ENCODE results near the gene MMADHC.

The MMADHC gene

GRCh38 chr2:149544692-149545091 is 42.9 kb downstream of the MMADHC start:
- DNase-seq = no peak

- no peak for DNase-seq
These were observed 43.7 kb downstream of the MMADHC start for GRCh38 chr2:149543845-149544244.

DNA sequence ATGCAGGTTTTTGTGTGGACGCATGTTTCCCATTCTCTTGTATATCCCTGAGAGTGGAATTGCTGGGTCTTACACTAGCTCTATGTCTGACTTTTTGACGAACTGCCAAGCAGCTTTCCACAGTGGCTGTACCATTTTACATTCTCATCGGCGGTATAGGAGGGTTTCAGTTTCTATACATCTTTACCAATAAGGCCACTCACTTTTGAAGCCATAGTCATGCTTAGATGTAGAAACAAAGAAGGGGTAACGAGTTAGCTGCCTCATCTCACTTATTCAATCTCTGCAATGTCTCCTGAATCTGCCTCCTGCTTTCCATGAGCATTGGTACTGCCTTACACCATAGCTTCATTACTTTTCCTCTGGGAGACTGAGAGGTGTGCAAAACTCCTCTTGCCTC is 47.4 kb downstream of the MMADHC start:
- no peak for DNase-seq

DNA sequence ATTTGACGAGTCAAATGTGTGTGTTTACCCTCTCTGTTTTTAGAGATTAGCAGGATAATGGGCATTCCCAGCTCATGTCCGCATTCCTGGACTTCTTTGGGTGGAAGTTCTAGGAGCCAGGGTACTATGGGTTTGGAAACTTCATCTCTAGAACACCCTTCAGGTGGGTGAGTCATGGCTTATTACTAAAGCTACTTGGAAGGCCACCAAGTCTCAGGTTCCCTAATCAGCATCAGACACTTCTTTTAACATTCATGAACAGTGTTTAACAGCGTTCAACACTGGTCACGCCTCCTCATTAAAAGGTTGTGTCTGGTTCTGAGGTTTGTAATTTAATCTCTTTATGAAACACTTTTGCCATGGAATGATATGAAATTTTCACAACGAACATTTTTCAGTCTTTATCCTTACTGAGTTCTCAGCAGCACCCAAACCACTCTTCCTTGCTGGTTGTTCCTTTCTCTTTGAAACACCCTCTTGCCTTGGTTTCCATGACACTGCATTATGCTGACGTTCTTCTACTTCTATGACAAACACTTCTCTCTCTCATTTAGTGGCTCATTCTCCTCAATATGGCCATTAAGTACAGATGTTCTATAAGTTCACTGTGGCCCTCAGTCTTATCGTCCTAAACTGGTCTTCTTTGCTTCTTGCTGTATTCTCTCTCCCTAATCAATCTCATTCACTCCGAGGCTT is 49.3 kb downstream of the MMADHC start:
- no peak for DNase-seq

DNA sequence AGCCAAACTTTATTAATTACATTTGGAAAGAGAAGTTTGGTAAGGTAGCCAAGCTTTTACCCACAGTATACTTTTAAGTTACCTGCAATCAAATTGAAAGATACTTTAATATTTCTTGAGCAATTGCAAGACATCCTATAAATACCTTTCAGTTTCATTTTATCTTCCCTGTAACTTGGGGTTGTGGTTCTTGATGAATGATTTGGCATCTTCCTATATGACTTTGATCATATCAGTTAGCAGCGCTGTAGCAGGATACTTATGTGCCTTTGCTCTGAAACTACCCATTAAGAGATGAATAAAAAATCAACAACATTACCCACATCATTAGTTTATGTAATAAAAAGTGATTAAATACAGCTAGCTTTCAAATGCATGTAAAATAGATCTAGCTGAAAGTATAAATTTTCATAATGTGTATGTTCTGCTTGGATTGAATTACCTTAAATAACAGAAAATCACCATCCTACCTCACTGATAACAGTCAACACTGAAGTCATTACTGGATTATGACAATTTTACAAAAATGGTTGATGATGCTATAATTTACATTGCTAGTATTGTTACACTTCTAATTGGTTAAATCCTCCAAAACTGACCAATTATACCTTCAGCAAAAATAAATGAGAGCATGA is 50.4 kb downstream of the MMADHC start:
- no peak for DNase-seq

- DNase-seq = no peak
These were observed 50.9 kb downstream of the MMADHC start for GRCh38 chr2:149536649-149537048.

DNA sequence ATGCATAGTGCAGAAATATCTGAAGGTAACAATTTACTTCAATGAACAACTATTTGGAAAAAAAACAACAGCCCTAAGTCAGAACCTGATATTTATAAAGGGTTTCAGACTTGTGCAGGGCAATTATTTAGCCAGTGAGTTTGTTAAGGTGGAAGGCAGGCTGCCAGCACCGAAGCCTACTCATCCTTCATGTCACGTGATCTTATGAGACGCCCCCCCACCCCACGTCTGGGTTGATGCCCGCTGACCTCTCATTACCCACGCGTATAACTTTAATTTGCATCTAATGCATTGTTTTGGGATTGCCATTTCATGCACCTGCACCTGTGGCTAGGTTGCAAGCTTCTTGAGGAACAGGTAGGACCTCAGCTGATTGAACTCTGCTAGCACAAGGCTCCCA is 52.9 kb downstream of the MMADHC start:
- DNase-seq = no peak

DNA sequence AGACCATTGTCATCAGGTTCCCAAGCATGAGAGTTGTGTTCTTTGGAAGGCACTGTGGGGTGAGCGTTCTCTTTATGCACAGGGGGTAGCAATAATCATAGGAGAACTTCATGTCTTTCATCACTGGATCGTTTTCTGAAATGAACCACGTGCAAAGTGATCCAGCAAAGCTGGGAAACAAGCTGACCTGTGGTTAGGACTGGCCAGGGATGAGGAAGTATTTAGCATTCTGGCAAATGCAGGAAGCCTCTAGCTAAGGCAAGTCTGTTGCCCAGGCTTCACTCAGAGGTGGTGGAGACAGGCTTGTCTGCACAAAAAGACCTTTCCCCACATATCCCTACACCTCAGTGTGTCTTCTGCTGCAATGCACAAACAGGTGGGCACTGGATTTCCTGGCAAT is 58.6 kb downstream of the MMADHC start:
- DNase-seq = no peak

GRCh38 chr2:149527998-149528755 is 59.4 kb downstream of the MMADHC start:
- DNase-seq = no peak

DNA sequence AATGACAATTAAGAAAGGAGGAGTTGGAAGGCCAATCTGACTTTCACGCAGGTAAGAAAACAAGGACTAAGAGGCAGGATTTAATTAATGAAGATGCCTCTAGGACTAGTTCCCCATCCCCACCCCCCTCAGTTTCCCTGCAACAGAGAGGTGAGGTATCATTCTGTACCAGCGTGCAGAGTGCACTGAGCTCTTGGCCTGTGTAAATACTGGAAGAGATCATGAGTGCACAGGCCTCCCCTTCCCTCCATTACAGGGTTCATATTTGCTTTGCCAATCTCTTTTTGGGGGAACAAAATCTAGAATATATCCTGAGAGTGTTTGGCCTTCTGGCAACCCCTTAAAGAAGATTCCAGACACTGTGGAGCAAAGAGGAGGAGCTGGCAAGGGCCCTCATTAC is 60.9 kb downstream of the MMADHC start:
- DNase-seq = no peak

DNA sequence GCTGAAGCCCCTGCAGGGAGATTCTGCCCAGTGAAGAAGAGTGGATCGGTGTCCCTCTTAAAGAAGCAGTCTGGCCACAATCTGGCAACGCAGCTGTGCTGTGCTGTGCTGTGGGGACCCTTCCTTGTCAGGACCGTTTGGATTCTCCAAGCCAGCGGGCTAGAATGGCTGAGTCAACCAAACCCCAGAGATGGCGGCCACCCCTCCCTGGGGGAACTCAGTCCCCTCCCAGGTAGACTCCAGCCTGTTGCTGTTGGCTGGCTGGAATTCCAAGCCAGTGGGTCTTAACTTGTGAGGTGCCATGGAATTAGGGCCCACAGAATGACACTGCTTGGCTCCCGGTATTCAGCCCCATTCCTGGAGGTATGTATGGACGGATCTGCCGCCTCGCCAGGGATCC is 62.3 kb downstream of the MMADHC start:
- no peak for DNase-seq

Measured in amniotic stem cell (primary cell).